Lower leg skin (tissue), 3 donors: ENCODE measurements around the gene ILDR1.

ENCODE experiments used
- POLR2A ChIP-seq, 2 donors: fragments of 450-650 bp; IDR thresholded peaks; one replicate each; pipeline ENCODE4 v1.6.1; 2016 to 2017; ENCODE audit warnings: antibody characterized with exemption in 2 of 2, mild to moderate bottlenecking in 1 of 2, moderate library complexity in 1 of 2
- TF ChIP-seq, protein P1 (sequence below), 3 donors: fragments of 450-650 bp; IDR thresholded peaks; one replicate each; pipeline ENCODE4 v1.5.1; 2016; ENCODE audit warnings: antibody characterized with exemption in 3 of 3, mild to moderate bottlenecking in 3 of 3, moderate library complexity in 2 of 3

DNA sequence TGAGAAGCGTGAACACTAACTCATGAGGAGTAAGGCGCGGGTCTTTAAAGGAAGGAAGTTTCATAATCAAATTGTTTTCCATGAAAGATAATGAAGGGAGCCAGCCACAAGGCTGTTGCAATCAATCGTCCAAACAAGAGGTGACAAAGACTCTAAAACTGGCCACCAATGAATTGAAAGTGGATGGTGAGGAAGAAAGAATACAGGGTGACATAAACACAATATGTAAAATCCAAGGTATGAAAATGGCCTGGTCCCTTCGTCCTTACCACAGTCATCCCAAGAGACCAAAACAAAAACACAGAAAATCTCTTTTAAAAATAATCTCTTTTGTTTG is 45.1 kb upstream of the ILDR1 start:
- TF ChIP-seq, protein P1, sequence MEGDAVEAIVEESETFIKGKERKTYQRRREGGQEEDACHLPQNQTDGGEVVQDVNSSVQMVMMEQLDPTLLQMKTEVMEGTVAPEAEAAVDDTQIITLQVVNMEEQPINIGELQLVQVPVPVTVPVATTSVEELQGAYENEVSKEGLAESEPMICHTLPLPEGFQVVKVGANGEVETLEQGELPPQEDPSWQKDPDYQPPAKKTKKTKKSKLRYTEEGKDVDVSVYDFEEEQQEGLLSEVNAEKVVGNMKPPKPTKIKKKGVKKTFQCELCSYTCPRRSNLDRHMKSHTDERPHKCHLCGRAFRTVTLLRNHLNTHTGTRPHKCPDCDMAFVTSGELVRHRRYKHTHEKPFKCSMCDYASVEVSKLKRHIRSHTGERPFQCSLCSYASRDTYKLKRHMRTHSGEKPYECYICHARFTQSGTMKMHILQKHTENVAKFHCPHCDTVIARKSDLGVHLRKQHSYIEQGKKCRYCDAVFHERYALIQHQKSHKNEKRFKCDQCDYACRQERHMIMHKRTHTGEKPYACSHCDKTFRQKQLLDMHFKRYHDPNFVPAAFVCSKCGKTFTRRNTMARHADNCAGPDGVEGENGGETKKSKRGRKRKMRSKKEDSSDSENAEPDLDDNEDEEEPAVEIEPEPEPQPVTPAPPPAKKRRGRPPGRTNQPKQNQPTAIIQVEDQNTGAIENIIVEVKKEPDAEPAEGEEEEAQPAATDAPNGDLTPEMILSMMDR (IDR thresholded peaks at IDR 0.05), result no peak
- TF ChIP-seq POLR2A (IDR thresholded peaks at IDR 0.05), result no peak
